NOMO-1 (cell line): Measurements from ENCODE around the gene GRPEL1.
A peak's percentile ranks its signal among the peaks of the same experiment; 100 is the strongest.
"Not testable (repeated sequence)": the region's sequence is repeated elsewhere in the genome, so short reads cannot be mapped to it uniquely, and the experiment has no call there.

ENCODE experiments used
- DNase-seq, 2 experiments: peaks; one replicate each; lab custom pipeline; 2025; ENCODE audit not compliant: unreplicated experiment in 2 of 2; lab: John Stamatoyannopoulos, UW

Gene GRPEL1

GRCh38 chr4:7067452-7068278 lies at the start of gene GRPEL1:
Gene GRPEL1, minus strand, starts transcription at chr4:7068064. Its CDS starts 32 bp downstream, at chr4:7068032.
- DNase-seq = peak; percentile 99

- no peak for DNase-seq
Measured at GRCh38 chr4:7116705-7117104, 48.8 kb upstream of the GRPEL1 start.

GRCh38 chr4:7115557-7116340 lies 47.9 kb upstream of the GRPEL1 start:
- DNase-seq = no peak

GRCh38 chr4:7112656-7113055 lies 44.8 kb upstream of the GRPEL1 start:
- DNase-seq = no peak

DNA sequence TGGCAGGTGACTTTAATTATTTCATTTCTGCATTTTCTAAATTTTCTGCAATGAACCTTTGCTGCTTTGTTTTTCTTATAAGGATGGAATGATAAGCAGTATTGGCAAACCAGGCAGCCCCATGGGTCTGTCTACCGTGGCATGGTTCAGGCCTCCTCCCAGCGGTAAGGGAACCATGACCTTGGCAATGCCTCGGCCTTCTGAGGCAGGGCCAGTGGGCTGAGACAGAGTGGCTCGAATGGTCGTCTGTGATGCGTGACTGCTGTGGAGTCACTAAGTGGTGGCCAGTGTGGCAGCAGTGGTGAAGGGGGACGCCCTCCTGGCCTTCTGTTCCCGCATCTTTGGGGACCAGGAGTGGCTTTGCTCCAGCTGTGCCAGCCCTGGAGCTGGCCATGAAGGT lies 43.6 kb upstream of the GRPEL1 start:
- no peak for DNase-seq

DNA sequence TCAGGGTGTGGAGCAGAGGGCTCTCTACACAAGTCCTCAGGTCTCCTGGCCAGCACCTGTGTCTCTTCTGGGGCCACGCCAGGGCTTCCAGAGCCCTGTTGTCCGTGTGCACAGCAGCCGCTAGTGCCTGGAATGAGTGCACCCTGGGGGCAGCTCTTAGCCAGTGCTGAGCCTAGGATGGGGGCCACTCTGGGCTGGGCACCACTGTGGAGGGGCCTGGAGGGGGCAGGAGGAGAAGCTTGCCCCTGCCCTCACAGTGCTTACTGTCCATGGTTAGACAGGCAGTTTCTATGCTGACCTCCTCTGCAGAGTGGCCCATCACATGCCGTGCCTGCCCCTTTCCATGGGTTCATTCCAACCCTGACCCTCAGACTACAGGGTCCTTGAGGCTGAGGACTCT lies 42.7 kb upstream of the GRPEL1 start:
- no peak for DNase-seq

GRCh38 chr4:7109169-7109568 lies 41.3 kb upstream of the GRPEL1 start:
- no peak for DNase-seq

GRCh38 chr4:7108660-7109059 lies 40.8 kb upstream of the GRPEL1 start:
- no peak for DNase-seq

GRCh38 chr4:7108046-7108625 lies 40.3 kb upstream of the GRPEL1 start:
- DNase-seq = no peak

DNA sequence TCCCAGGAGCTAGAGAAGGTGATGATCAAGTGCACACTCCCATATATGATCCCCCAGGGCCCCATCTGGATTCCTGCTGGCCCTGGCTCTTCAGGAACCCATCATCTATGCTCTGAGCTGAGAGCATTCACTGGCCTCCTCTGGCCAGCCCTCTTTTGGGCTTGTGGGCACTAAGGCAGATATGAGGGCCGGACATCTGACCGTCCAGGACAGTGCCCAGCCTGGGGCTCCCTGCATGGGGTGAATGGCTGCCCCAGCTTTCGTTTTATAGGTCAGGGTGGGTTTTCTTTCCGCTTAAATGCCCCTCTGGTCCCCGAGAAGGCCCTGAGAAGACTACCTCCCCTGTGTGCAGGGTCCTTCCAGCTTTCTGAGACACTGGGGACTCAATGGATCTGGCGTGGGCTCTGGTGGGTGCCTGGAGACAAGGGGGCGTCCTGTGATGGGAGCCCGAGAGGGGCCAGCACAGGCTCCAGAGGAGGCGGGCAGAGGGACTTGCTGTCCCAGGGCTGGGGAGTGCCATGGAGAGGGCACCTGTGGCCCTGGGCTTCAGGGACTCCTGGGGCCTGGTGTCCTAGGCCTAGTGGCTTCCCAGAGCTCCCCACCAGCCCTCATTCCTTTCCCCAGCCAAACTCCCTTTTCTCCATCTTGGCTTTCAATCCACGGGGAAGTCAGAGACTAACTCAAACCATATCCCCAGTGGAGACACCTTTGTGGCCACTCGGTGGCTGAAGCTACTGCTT lies 39.5 kb upstream of the GRPEL1 start:
- no peak for DNase-seq

DNA sequence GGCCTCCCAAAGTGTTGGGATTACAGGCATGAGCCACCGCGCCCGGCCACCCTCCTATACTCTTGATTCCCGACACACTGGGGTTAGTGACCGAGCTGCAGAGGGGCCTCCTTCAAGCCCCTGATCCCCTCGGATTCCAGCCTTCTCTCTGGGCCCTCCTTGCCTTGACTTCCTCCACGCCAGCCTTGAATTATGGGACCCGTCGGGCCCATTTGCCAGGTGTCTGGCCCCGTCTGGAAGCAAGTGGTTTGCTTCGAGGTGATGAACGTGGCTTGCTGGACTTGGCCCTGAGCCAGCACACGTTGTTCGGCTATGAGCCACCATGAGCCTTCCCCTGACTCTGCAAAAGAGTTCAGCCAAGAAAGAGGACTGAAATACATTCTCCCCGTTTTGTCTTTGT lies 37.4 kb upstream of the GRPEL1 start:
- DNase-seq = no peak

- no peak for DNase-seq
Measured at GRCh38 chr4:7104366-7105031, 36.6 kb upstream of the GRPEL1 start.

DNA sequence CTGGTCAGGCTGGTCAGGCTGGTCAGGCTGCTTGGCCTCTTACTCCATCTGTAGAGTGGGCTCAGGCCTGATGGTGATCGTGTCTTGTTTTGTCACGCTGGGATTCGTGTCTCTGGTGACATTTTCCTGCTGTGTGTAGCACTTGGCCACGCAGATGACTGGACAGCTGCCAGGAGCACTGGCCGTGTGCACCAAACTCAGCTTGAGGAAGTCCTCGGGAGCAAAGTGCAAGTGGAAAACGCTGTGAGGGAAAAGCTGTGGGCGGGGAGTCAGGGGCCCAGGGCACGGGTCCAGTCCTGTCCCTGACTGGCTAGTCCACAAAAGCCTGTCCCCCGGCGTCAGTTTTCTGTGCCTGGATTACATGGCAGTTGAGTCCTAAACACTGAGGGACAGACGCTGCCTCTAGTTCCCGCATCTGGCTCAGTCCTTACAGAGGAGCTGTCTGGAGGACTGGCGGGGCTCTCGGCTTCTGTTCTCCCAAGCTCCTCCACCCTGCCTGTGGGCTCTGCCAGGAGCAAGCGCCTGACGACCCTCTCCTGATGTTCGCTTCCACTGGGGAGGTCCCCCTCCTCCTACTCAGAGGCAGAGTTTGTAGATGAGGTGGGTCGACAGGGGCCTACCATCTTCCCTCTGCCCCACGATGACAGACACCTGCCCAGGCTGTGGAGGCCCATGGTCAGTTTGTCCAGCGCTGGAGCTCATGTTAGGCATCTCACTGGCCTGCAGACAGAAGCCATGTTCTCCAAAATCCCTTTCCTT lies 35.9 kb upstream of the GRPEL1 start:
- DNase-seq = peak in 1 of 2 experiments; percentile 26

- DNase-seq = peak; percentile 68 to 81
Measured at GRCh38 chr4:7103031-7103606, 35.3 kb upstream of the GRPEL1 start.

GRCh38 chr4:7102516-7102909 lies 34.6 kb upstream of the GRPEL1 start:
- not testable (repeated sequence) for DNase-seq

- DNase-seq = peak; percentile 83
Measured at GRCh38 chr4:7101692-7102515, 34.0 kb upstream of the GRPEL1 start.

GRCh38 chr4:7096236-7096635 lies 28.4 kb upstream of the GRPEL1 start:
- no peak for DNase-seq

- no peak for DNase-seq
Measured at GRCh38 chr4:7095611-7096155, 27.8 kb upstream of the GRPEL1 start.
